Suprapubic skin (tissue), 3 donors: ENCODE data around the gene FSTL3.

Experiments
- CTCF ChIP-seq, 2 donors: fragments of 200-600 bp in 1 of 2; fragments of 450-650 bp in 1 of 2; sonication (generic) in 1 of 2; IDR thresholded peaks; one replicate each; pipeline ENCODE4 v1.5.1; 2016 to 2019; ENCODE audit warnings: antibody characterized with exemption in 2 of 2, mild to moderate bottlenecking in 1 of 2, moderate library complexity in 1 of 2
- POLR2A ChIP-seq, 2 donors: fragments of 450-650 bp; IDR thresholded peaks; one replicate each; pipeline ENCODE4 v1.6.1; 2017; ENCODE audit warnings: antibody characterized with exemption in 2 of 2, mild to moderate bottlenecking in 2 of 2, moderate library complexity in 2 of 2

GRCh38 chr19:645912-646778 is 30.0 kb upstream of the FSTL3 start:
- TF ChIP-seq CTCF (IDR thresholded peaks at IDR 0.05): no peak
- no peak for TF ChIP-seq POLR2A (IDR thresholded peaks at IDR 0.05)
